ENCODE measurements around the gene CST7. TPM values are rescaled to one million over a fixed set of nuclear protein-coding genes. Genes with fewer than 3 reads are reported as not detected.

Gene CST7
- total and polyA plus RNA-seq, 2 donors (not counting 3 experiments of a cell fraction or from before 2014, with no cell fraction given): not detected

- H3K36me3 ChIP-seq (ENCODE audit: control insufficient read depth in 2 of 2, extremely low read depth in 1 of 2, insufficient read depth in 2 of 2, low read length in 2 of 2): peaks cover 0 to 2% of the 10 kb centered on the region in 2 experiments
- intact Hi-C loops (cut with micrococcal nuclease) (no loop called here), dilution Hi-C loops (cut with MboI; ENCODE audit: extremely low pct_ligation_motif_present, low sequenced_read_pairs) (no loop called here)
- ChIA-PET POLR2A (no interaction called here), CTCF (no interaction called here)
- TF ChIP-seq MAX (IDR thresholded peaks at IDR 0.05; ENCODE audit: insufficient read depth, insufficient read length) (no peak), POLR2AphosphoS5 (IDR thresholded peaks at IDR 0.05; ENCODE audit: insufficient read depth, low read depth, low read length) (no peak), MYC (IDR thresholded peaks at IDR 0.05; ENCODE audit: low read depth, low read length) (no peak)
- no peak overlapping the region for H2AFZ ChIP-seq (ENCODE audit: low read depth, low read length)
- H3K9me3 ChIP-seq (replicated peaks; ENCODE audit: control insufficient read depth, insufficient read depth, low read length): no peaks in the 10 kb centered on the region
- no TSS peak for BruUV-seq (replicated peaks)
- no peak overlapping the region for H3K27ac ChIP-seq (ENCODE audit: insufficient read depth, low read depth, low read length)
- no peak overlapping the region for H3K4me3 ChIP-seq (replicated peaks in 1 of 3; ENCODE audit: insufficient read depth in 1 of 3, low read depth in 1 of 3, low read length in 3 of 3)
- H3K9ac ChIP-seq (replicated peaks; ENCODE audit: extremely low read depth, insufficient read depth, low read length): no peak overlapping the region
- H3K27me3 ChIP-seq (ENCODE audit: control insufficient read depth in 2 of 2, insufficient read depth in 2 of 2, low read length in 2 of 2): no peaks in the 10 kb centered on the region
- peak; percentile 48 for FAIRE-seq
- no peaks in the 10 kb centered on the region for H4K20me1 ChIP-seq (replicated peaks; ENCODE audit: control insufficient read depth, extremely low read depth, insufficient read depth, low read length)
- no peak overlapping the region for H3K4me2 ChIP-seq (ENCODE audit: insufficient read depth, low read length)
- DNase-seq (ENCODE audit: low read depth, low spot score): no peak
- no peaks in the 10 kb centered on the region for H3K9me1 ChIP-seq (replicated peaks; ENCODE audit: control insufficient read depth, extremely low read depth, insufficient read depth, low read length)
- H3K79me2 ChIP-seq (ENCODE audit: control insufficient read depth, insufficient read depth, low read length): peaks cover 40% of the 10 kb centered on the region
- H3K4me1 ChIP-seq (ENCODE audit: control insufficient read depth, extremely low read depth, insufficient read depth, low read length): peaks cover 5% of the 10 kb centered on the region
These were observed 37.5 kb downstream of the CST7 start for GRCh38 chr20:24986436-24987015.

- FAIRE-seq (no peak), DNase-seq (ENCODE audit: low read depth, low spot score) (no peak)
- TF ChIP-seq EZH2 (IDR thresholded peaks at IDR 0.05; ENCODE audit: borderline replicate concordance, low read depth, low read length, severe bottlenecking) (no peak), JUN (IDR thresholded peaks at IDR 0.05; ENCODE audit: borderline replicate concordance, insufficient read depth, insufficient read length, low read depth) (no peak), FOS (IDR thresholded peaks at IDR 0.05; ENCODE audit: borderline replicate concordance, insufficient read depth, low read length) (no peak), POLR2A (IDR thresholded peaks at IDR 0.05; ENCODE audit: low read depth, low read length) (no peak), GATA2 (IDR thresholded peaks at IDR 0.05; ENCODE audit: insufficient read depth, insufficient read length, low read depth, low read length) (no peak), MAX (IDR thresholded peaks at IDR 0.05; ENCODE audit: insufficient read depth, insufficient read length) (no peak), MYC (IDR thresholded peaks at IDR 0.05; ENCODE audit: low read depth, low read length) (no peak), POLR2AphosphoS5 (IDR thresholded peaks at IDR 0.05; ENCODE audit: insufficient read depth, low read depth, low read length) (no peak), CTCF (IDR thresholded peaks at IDR 0.05; ENCODE audit: extremely low read depth in 1 of 2, insufficient read depth in 1 of 2, low read depth in 1 of 2, low read length in 2 of 2) (no peak)
- H3K79me2 ChIP-seq (ENCODE audit: control insufficient read depth, insufficient read depth, low read length): peaks cover 40% of the 10 kb centered on the region
- H3K36me3 ChIP-seq (ENCODE audit: control insufficient read depth in 2 of 2, extremely low read depth in 1 of 2, insufficient read depth in 2 of 2, low read length in 2 of 2): peaks cover 0 to 2% of the 10 kb centered on the region in 2 experiments
- no peak overlapping the region for H3K4me2 ChIP-seq (ENCODE audit: insufficient read depth, low read length)
- no peaks in the 10 kb centered on the region for H4K20me1 ChIP-seq (replicated peaks; ENCODE audit: control insufficient read depth, extremely low read depth, insufficient read depth, low read length)
- no peaks in the 10 kb centered on the region for H3K27me3 ChIP-seq (ENCODE audit: control insufficient read depth in 2 of 2, insufficient read depth in 2 of 2, low read length in 2 of 2)
- peaks cover 7% of the 10 kb centered on the region for H3K4me1 ChIP-seq (ENCODE audit: control insufficient read depth, extremely low read depth, insufficient read depth, low read length)
- no peak overlapping the region for H3K27ac ChIP-seq (ENCODE audit: insufficient read depth, low read depth, low read length)
- no peaks in the 10 kb centered on the region for H3K9me1 ChIP-seq (replicated peaks; ENCODE audit: control insufficient read depth, extremely low read depth, insufficient read depth, low read length)
- no peak overlapping the region for H3K9ac ChIP-seq (replicated peaks; ENCODE audit: extremely low read depth, insufficient read depth, low read length)
- POLR2A ChIA-PET: no interaction called here
- CTCF ChIA-PET: no interaction called here
- no TSS peak for BruUV-seq (replicated peaks)
- no peaks in the 10 kb centered on the region for H3K9me3 ChIP-seq (replicated peaks; ENCODE audit: control insufficient read depth, insufficient read depth, low read length)
- no peak overlapping the region for H3K4me3 ChIP-seq (replicated peaks in 1 of 3; ENCODE audit: insufficient read depth in 1 of 3, low read depth in 1 of 3, low read length in 3 of 3)
- intact Hi-C loops (cut with micrococcal nuclease): no loop called here
- H2AFZ ChIP-seq (ENCODE audit: low read depth, low read length): no peak overlapping the region
- dilution Hi-C loops (cut with MboI; ENCODE audit: extremely low pct_ligation_motif_present, low sequenced_read_pairs): no loop called here
These were observed 38.2 kb downstream of the CST7 start for GRCh38 chr20:24987244-24987643.

All from endothelial cell of umbilical vein (primary cell).